IPS-18a (cell line): Measurements from ENCODE around the gene SHISA5.

Experiments used
- H3K27ac ChIP-seq: one replicate; pipeline ENCODE4 v1.5.1; 2013; ENCODE audit warnings: low read length
- H3K27me3 ChIP-seq: one replicate; pipeline ENCODE4 v1.6.1; 2013; ENCODE audit warnings: mild to moderate bottlenecking, low read length; ENCODE audit not compliant: control insufficient read depth, insufficient read depth
- H3K36me3 ChIP-seq: one replicate; pipeline ENCODE4 v1.6.1; 2013; ENCODE audit warnings: low read depth, low read length; ENCODE audit not compliant: control insufficient read depth
- H3K4me1 ChIP-seq: one replicate; pipeline ENCODE4 v1.6.1; 2013; ENCODE audit warnings: low read depth, low read length; ENCODE audit not compliant: control insufficient read depth
- H3K4me3 ChIP-seq: one replicate; pipeline ENCODE4 v1.5.1; 2013; ENCODE audit warnings: low read length
- H3K9ac ChIP-seq: one replicate; pipeline ENCODE4 v1.6.1; 2013; ENCODE audit warnings: mild to moderate bottlenecking, low read length, moderate library complexity
- H3K9me3 ChIP-seq: one replicate; pipeline ENCODE4 v1.6.1; 2013; ENCODE audit warnings: low read depth, low read length; ENCODE audit not compliant: control insufficient read depth

Gene SHISA5

DNA sequence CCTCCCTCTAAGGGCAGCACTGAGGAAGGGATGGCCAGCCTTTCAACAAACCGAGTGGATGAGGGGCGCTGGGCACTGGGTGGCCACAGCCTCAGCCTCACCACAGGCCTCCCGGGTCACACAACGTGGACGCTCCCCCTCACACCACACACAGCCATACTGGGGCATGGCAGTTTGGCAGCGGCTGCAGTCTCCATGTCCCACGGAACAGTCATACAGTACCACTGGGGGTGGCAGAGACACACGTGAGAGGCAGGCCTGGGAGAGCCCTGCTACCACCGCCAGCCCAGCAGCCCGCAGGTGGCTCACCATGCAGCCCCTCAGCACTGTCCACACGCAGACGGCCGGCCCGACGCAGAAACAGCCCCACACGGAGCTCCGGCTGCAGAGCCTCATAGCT, 85.8 kb downstream of the SHISA5 start:
- Histone ChIP-seq H3K27me3 (no peaks in the 10 kb centered on the region), H3K9me3 (no peaks in the 10 kb centered on the region), H3K9ac (no peak overlapping the region), H3K4me3 (no peak overlapping the region), H3K27ac (no peak overlapping the region), H3K36me3 (peaks cover 84% of the 10 kb centered on the region), H3K4me1 (no peaks in the 10 kb centered on the region)
